Mammary epithelial cell (primary cell): ENCODE data around the gene UCN2.

ENCODE experiments used
- CTCF ChIP-seq, 2 donors: IDR thresholded peaks in 1 of 2; conservative IDR thresholded peaks in 1 of 2; 2 replicates each; pipeline ENCODE4 v1.5.1; 2011 to 2012; ENCODE audit warnings: inconsistent platforms in 2 of 2, low read length in 2 of 2, mild to moderate bottlenecking in 2 of 2, control low read depth in 1 of 2, low read depth in 1 of 2; ENCODE audit not compliant: insufficient read depth in 1 of 2; ENCODE audit errors: extremely low read depth in 1 of 2
- EZH2 ChIP-seq: IDR thresholded peaks from 2 replicates; pipeline ENCODE4 v1.6.1; 2012; ENCODE audit warnings: low read length, inconsistent platforms, borderline replicate concordance

GRCh38 chr3:48543271-48543866 lies 20.2 kb downstream of the UCN2 start:
- TF ChIP-seq CTCF (conservative IDR thresholded peaks at IDR 0.05 in 1 of 2, IDR thresholded peaks at IDR 0.05 in 1 of 2; ENCODE audit: extremely low read depth in 1 of 2, insufficient read depth in 1 of 2, low read depth in 1 of 2, low read length in 2 of 2) = no peak
- TF ChIP-seq EZH2 = no peak
